ENCODE measurements around the gene PSMD3.

Gene PSMD3

GRCh38 chr17:40023590-40024292, 43.1 kb downstream of the PSMD3 start:
- DNase-seq, result no peak

- no peak for DNase-seq
Observed at GRCh38 chr17:40024901-40025300, 44.3 kb downstream of the PSMD3 start.

GRCh38 chr17:40025559-40025958, 45.0 kb downstream of the PSMD3 start:
- DNase-seq, result no peak

- DNase-seq, result peak in 1 of 3 experiments; percentile 29
Observed at GRCh38 chr17:40025991-40026815, 45.6 kb downstream of the PSMD3 start.

- DNase-seq, result peak; percentile 41 to 78 (median 76)
Observed at GRCh38 chr17:40026816-40027613, 46.4 kb downstream of the PSMD3 start.

- no peak for DNase-seq
Observed at GRCh38 chr17:40027614-40028012, 47.0 kb downstream of the PSMD3 start.

GRCh38 chr17:40028595-40028994, 48.0 kb downstream of the PSMD3 start:
- no peak for DNase-seq

GRCh38 chr17:40031706-40032105, 51.1 kb downstream of the PSMD3 start:
- no peak for DNase-seq

GRCh38 chr17:40032322-40033320, 52.0 kb downstream of the PSMD3 start:
- DNase-seq, result no peak

- no peak for DNase-seq
Observed at GRCh38 chr17:40033339-40033738, 52.7 kb downstream of the PSMD3 start.

- DNase-seq, result no peak
Observed at GRCh38 chr17:40034426-40035161, 54.0 kb downstream of the PSMD3 start.

GRCh38 chr17:40035162-40035559, 54.6 kb downstream of the PSMD3 start:
- DNase-seq, result no peak

GRCh38 chr17:40038882-40039513, 58.4 kb downstream of the PSMD3 start:
- DNase-seq, result peak in 1 of 3 experiments; percentile 47

- no peak for DNase-seq
Observed at GRCh38 chr17:40041196-40041595, 60.6 kb downstream of the PSMD3 start.

All from NCI-H1417 (cell line).